ENCODE measurements around the gene NOB1. TPM values are rescaled to one million over a fixed set of nuclear protein-coding genes. Genes with fewer than 3 reads are reported as not detected.
"Not testable (repeated sequence)": the region's sequence is repeated elsewhere in the genome, so short reads cannot be mapped to it uniquely, and the experiment has no call there.

Gene NOB1
- total RNA-seq, 1 donor from 2014 or later: 64.6 TPM

DNA sequence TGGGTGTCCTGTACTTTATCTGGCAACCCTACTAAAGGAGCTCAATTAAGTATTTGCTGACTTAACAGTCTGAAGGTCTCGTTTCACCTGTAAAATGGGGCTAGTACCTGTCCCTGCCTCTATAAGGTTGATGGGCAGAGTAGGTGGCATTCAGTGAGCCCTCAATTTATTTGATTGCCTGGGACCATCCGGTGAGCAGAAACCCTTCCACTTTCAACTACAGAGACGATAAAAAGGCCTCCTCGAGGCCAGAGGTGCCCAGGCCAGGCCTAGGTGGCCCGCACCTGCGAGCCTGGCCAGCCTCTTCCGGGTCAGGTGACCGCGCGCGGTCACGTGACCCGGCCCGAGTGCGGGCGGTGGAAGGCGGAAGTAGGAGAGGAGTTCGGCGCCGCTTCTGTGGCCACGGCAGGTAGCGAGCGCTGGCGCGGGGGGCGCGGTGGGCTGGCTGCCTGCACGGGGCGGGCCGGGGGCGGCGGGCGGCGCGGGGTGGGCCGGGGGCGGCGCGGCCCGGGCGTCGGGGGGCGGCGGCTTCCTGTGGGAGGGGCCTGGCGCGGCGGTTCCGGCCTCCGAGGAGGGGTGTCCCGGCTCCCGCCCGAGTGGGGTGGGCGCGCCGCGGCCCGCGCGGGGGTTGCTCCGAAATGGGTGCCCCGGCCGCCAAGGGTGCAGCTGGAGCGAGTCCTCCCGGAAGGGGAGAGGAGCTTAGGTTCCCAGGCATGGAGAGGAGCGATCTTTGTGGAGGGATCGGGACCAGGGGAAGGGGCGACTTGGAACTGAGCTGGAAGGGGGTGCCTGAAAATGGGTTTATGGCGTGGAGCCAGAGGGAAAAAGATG is 7.5 kb upstream of the NOB1 start, which contains the start of gene WWP2:
TSS of gene WWP2 (plus strand) at position 350 of the 831 bp plus-strand sequence. CDS start 24,679 bp downstream, outside the sequence.
- intact Hi-C loops (cut with micrococcal nuclease): loop anchor here (1.0 to 5.0 kb wide), 2 partner anchors 36 to 630 kb away; partner anchors contain the start of genes CHTF8, NQO1 and UTP4

DNA sequence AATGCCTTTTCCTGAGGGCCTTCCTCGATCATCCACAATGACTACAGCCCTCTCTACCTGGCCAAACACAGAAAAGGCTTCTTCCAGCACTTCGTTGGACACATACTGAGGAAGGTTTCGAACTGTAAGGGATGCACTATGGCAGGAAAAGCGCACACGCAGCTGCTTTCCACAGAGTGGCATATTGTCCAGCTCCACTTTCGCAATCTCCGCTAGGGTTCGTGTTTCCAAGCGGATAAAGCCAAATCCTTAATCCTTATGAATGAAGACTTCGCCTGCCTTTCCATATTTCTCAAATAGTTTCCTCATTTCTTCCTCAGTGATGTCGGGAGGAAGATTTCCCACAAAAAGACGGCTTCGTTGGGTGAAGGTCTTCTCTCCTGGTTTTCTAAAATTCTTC is 2.6 kb upstream of the NOB1 start:
- intact Hi-C loops (cut with micrococcal nuclease): not testable (repeated sequence)

DNA sequence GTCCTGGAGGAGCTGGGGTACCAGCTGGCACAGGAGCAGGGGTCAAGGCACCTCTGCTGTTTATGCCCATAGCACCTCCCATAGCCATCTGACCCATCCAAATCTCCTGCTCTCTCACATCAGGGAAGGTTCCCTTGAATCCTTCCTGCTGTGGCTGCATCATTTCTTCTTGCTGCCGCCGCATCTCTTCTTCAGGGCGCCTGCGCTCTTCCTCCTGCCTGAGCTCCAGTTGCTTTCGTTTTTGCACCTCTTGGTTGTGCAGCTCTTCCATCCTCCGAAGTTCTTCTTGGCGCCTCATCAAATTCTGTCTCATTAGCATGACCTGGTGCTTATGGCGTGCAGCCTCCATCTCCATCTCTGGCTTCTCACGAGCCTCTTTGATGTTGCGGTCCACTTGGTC is 2.0 kb upstream of the NOB1 start:
- intact Hi-C loops (cut with micrococcal nuclease): no loop called here

DNA sequence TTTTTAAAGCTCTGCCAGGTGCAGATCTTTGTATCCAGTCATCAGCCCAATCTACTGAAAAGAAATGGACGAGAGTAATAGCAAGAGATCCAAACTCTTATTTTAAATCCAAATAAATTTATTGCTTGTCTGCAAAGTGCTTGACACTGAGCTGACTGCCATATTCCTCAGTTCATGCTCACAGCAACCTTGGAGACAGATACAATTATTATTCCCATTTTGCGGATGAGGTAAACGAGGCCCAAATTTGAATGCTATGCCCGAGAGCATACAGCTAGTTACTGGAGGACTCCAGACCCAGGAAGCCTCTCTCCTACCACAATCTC is 620 bp downstream of the NOB1 start:
- intact Hi-C loops (cut with micrococcal nuclease): loop anchor here (1.0 to 5.0 kb wide), 5 partner anchors 28 to 498 kb away; partner anchors contain the start of genes EXOSC6 and NQO1

DNA sequence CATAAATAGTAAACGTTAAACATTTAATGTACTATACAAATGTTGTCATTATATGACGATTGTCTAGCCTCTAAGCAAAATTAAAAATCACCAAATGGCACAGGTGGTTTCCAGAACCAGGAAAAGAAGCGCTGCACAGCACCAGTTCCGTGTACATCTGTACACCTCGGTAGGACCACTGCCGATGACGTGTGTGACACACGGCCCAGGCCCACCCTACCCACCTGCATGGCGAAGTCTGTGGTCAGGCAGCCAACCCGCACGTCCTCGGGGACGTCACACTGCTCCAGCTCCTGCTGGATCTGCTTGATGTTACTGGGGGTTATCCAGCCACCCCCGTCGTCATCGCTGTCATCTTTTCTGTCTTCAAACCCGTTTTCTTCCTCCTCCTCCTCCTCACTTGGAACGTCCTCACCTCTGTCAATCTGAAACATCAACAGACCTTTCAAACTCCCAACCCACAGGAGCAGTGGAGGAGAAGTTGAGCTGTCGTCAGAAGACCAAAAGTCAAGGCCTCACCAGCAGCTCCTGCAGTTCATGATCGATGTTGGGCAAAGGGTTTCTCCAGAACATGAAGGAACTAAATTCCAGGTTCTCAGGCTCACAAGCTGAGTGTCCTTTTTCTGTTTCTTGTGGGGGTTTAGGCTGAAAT is 5.9 kb downstream of the NOB1 start:
- intact Hi-C loops (cut with micrococcal nuclease): no loop called here

DNA sequence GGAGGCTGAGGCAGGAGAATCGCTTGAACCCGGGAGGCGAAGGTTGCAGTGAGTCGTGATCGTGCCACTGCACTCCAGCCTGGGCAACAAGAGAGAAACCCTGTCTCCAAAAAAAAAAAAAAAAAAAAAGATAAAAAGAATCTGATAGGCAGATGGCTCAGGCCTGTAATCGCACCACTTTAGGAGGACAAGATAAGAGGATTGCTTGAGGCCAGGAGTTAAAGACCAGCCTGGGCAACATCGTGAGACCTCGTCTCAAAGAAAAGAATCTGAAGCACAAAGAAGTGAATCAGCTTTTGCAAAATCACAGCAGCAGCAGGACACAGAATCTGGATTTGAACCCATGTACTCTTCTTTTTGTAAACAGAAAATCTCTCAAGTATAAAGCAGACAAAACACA is 7.6 kb downstream of the NOB1 start:
- intact Hi-C loops (cut with micrococcal nuclease): no loop called here

DNA sequence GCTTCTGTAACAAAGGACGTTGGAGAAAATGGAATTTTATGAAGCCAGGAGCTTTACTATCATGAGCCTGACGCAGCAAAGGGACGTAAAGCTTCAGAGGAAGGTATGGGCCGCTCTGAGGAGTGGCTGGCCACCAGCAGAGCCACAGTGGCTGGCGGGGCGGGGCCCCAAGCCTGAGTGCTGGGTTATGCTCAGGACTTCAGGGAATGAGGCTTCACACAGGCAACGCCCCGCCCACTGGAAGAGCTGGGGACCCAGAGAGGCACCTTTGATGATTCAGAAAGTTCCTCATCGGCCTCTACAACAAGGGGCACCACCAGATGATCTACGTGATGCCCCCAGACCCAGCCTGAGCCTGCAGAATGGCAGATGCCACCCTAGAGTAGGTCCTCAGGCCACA is 8.8 kb downstream of the NOB1 start:
- intact Hi-C loops (cut with micrococcal nuclease): no loop called here

DNA sequence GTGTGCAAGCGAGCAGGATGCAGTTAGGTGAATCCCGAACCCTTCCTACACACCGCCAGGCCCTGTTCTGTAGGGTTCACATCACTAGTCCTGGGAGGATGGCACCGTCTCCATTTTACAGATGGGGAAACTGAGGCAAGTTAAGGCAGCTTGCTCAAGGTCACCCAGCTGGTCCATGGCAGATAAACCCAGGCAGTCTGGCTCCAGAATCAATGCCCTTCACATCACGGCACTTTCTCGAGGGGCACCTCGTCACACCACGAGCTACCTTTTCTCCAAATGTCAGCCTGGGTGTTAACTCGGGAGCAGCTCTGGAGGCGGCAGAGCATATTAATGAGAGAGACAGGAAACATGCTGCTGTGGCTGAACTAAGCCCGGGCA is 9.5 kb downstream of the NOB1 start:
- intact Hi-C loops (cut with micrococcal nuclease): no loop called here

DNA sequence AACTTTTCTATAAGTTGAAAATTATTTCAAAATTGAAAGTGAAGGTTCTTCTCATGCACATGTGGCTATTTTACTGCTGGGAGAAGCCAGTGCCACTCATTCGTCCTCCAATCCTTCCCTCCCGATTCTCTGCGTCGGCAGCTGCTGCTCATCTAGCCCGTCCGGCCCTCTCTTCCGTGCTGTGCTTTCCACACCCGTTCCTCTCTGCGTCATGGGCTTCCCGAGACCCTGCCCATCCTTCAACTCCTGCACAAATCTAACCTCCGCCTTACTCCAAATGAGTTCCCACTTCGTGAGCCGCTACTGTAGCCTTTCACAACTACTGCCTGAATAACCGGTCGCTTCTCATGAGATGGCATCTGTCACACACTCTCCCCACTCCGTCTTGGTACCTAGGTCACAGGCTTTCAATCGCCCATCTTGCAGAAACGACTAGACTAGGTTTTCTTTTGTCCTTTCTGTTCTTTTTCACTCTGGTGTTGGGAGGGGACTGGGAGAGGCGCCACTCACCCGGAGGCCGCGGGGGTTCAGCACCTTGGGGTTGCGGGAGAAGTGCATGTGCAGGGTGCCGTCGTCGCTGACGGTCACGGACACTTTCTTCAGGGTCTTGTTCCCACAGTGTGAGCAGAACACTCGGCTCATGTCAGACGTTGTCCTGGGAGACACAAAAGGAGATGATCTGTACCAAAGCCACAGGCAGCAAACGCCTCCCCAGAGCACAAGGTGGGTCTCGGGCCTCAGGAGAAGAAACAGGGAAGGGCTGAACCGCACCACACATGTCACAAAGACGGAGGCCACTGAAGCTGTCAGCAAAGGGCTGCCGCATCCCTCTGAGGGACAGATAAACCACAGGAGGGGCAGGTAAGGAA is 10.1 kb downstream of the NOB1 start:
- intact Hi-C loops (cut with micrococcal nuclease): no loop called here

DNA sequence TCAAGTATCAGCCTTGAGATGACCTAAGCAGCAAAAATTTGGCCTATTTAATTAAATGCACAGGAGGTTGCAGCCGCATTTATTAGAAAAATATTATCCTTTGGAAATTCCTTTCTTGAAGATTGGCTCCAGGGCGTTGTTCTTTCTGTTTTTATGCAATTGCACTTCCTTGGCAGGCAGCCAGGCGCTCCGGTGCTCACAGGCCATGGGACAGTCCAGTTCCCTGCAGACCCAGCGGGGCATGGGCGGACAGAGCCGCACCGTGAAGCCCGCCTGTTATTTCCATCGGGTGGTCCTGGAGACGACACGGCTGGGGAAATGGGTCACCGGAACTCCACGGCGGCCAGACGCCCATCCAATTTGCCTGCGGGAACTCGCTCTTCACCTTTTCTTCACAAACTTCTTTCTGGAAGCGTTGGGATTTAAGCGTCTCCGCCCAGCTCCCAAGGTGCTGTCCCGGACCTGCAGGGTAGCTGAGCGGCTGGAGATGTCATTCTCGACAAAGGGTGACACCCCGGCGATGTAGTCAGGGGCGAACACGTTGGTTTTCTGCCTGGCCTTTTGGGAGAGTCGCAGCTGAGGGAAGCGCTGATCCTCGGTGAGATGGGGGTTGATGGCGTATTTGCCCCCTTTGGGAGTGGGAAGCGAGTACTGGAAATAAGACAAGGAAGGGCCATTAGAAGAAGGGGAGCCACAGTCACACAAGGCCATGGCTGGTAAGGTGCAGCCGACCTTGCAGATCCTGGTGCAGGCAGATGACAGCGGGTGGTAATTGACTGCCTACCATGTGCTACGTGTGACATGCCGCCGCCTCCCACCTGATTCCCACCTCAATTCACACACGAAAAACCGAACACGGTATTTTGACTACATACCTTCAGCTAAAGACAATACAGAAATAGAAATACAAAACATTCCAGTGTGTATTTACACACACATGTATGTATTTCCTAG is 12.5 kb downstream of the NOB1 start:
- intact Hi-C loops (cut with micrococcal nuclease): no loop called here

DNA sequence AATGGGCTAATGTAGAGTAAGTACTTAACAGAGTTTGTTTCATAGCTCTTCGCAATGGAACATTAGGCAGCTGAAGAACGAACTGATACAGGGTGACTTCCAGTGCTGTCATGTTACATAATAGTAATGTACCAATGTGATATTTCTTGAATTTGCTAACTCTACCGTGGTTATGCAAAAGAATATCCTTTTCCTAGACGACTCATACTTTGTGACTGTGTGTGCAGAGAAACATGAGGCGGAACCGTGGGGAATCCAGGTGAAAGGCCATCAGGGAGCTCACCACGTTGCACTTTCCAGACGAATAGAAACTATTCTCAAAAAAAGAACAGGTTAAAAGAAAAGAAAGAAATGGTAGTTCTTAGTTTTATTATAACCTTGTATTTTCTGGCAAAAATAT is 13.2 kb downstream of the NOB1 start:
- intact Hi-C loops (cut with micrococcal nuclease): no loop called here

DNA sequence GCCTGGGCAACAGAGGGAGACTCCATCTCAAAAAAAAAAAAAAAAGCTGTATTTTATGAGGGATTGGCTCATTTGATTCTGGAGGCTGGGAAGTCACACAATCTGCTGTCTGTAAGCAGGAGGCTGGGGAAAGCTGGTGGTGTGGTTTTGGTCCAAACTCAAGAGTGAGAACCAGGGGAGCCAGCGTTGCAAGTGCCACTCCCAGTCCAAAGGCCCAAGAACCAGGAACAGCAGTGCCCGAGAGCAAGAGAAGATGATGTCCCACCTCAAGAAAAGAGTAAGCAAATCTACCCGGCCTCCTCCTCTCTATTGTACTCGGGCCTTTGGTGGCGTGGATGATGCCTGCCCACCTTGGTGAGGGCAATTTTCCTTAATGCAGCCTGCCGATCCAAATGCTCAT is 22.6 kb downstream of the NOB1 start:
- intact Hi-C loops (cut with micrococcal nuclease): no loop called here

DNA sequence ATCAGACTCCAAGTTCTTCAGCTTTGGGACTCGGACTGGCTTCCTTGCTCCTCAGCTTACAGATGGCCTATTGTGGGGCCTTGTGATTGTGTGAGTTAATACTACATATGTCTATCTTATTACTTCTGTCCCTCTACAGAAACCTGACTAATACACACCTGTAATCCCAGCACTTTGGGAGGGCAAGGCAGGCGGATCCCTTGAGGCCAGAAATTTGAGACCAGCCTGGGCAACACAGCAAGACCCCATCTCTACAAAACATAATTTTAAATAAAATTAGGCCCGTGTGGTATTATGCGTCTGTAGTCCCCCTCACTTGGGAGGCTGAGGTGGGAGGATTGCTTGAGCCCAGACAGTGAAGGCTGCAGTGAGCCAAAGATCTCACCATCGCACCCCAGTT is 23.4 kb downstream of the NOB1 start:
- intact Hi-C loops (cut with micrococcal nuclease): not testable (repeated sequence)

DNA sequence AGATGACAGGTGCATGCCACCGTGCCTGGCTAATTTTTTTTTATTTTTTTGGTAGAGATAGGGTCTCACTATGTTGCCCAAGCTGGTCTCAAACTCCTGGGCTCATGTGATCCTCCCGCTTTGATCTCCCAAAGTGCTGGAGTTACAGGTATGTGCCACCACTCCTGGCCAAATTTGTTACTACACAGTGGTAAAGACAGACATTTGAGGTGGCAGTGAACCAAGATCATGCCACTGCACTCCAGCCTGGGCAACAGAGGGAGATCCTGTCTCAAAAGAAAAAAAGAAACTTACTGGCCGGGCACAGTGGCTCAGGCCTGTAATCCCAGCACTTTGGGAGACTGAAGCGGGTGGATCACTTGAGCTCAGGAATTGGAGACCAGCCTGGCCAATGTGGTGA is 25.7 kb downstream of the NOB1 start:
- intact Hi-C loops (cut with micrococcal nuclease): not testable (repeated sequence)

DNA sequence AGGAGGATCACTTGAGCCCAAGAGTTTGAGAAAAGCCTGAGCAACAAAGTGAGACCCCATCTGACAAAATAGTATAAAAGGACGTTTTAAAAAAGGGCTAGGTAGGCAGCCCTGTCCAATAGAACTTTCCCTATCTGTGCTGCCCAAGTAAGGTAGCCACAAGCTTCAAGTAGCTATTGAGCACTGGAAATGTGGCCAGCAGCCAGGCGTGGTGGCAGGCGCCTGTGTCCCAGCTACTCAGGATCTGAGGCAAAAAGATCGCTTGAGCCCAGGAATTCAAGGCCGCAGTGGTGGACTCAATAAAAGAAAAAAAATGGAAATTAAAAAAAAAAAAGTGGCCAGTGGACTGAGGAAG is 26.8 kb downstream of the NOB1 start:
- intact Hi-C loops (cut with micrococcal nuclease): loop anchor here (2.0 kb wide), 1 partner anchor 19 kb away; no protein-coding TSS in a partner anchor

DNA sequence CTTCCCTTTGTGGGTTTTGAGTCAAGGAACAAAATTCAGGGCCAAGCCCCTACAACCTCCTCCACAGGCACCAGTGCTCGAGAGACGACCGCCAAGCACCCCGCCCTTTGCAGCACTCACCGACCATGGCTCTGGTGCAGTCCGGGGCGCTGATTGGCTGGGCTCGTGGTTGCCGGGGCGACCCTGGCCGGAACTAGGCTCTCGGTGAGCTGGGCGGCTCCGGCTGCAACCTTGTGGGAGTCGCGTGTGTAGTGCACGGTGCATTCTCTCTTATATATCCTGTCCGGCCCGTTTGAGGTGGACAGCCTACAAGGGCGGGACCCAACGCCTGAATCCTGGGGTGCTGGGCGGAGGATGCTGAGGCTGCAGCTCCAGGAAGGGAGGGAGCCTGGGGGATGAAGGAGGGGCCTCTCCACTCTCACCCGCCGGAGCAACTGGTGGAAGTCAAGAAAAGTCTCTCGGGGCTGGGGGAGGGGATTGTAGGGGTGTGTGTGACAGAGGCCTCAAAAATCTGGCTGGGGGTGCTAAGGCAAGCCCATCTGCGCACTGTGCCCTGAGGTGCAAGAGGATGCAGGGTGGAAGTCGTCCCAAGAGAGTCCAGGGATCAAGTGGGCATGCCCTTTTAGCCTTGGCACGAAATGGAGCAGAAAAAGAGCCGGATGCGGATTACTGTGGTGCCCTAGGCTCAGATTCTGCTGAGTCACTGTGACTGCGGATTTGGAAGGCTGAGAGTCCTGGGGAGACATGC is 28.2 kb downstream of the NOB1 start, which contains the start of gene NQO1:
TSS of gene NQO1 (minus strand) at position 248 of the 748 bp plus-strand sequence. CDS start at position 127, 121 bp downstream.
- intact Hi-C loops (cut with micrococcal nuclease): loop anchor here (1.0 to 2.0 kb wide), 3 partner anchors 18 to 36 kb away; partner anchors contain the start of genes NOB1 and WWP2

DNA sequence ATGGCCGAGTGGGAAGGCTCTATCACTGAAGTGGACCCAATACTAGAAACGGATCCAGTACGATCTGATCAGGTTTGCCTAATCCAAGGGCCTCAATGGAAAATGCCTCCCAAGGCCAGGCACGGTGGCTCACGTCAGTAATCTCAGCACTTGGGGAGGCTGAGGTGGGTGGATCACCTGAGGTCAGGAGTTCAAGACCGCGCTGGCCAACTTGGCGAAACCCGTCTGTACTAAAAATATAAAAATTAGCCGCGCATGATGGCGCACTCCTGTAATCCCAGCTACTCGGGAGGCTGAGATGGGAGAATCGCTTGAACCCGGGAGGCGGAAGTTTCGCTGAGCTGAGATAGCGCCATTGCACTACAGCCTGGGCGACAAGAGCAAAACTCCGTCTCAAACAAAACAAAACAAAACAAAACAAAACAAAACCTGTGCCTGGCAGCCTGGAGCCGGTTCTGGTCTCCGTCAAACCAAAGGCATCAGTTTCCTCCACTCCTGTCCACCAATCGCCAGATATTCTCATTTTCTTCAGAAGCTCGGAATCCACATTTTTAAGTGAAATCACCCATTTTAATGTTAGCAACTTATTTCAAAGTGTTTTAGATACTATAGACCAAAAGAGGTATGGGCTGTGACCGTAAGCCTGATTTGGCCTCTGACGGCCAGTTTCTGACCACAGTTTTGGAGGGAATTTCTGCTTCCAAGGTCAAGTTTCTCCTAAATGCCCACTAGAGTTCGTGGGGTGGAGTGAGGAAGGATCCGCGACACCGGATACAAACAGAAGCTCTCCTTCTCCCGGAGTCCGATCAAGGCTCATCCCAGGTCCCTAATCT is 29.0 kb downstream of the NOB1 start:
- intact Hi-C loops (cut with micrococcal nuclease): loop anchor here (1.0 to 2.0 kb wide), 3 partner anchors 17 to 37 kb away; partner anchors contain the start of genes NOB1 and WWP2

DNA sequence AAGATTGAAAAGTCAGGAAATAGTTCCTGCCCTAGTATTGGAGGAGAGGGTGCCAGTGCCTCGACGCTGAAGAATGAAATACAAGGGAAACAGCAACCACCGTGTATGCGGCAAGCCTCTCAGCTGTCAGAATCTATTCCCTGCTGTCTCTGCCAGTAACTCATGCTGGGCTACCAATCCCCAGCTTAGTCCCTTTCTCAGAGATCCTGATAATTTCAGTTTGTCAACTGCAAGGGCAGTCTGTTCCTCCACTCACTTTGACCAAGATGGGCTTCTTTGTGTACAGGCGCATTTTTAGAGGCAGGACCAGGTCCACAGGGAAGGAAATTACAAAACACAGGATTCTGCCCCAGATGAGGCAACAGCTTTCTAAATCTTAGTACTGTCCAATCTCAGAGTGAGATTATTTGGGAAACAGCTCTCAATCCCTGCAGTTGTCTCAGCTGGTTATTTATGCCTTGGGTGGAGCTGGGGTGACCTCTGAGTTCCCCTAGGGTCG is 29.7 kb downstream of the NOB1 start:
- intact Hi-C loops (cut with micrococcal nuclease): no loop called here
